HepG2 (cell line): ENCODE measurements around the gene PRKCZ.

Experiments used
- ATAD3A ChIP-seq: sonication (generic); formaldehyde crosslinking; IDR thresholded peaks from 2 replicates; pipeline ENCODE4 v1.4.0; 2020; ENCODE audit warnings: missing genetic modification reagents
- ATF7 ChIP-seq, 2 experiments: fragments of 450-650 bp in 1 of 2; sonication (generic) in 1 of 2; formaldehyde crosslinking in 1 of 2; IDR thresholded peaks; 2 replicates each; pipeline versions ENCODE4 v1.4.0 to v1.6.1; 2016 to 2020; ENCODE audit warnings: antibody characterized with exemption in 1 of 2, mild to moderate bottlenecking in 1 of 2, missing genetic modification reagents in 1 of 2
- FOSL1 ChIP-seq: sonication (generic); formaldehyde crosslinking; IDR thresholded peaks from 2 replicates; pipeline ENCODE4 v1.9.0; 2021; ENCODE audit warnings: missing genetic modification reagents, borderline replicate concordance
- HCFC1 ChIP-seq: fragments of 150-350 bp; IDR thresholded peaks from 2 replicates; pipeline ENCODE4 v1.6.1; 2014; ENCODE audit warnings: low read depth, low read length
- ZFX ChIP-seq: sonication (generic); formaldehyde crosslinking; IDR thresholded peaks from 2 replicates; pipeline ENCODE4 v1.4.0; 2020; ENCODE audit warnings: mild to moderate bottlenecking, low read depth, missing genetic modification reagents, moderate library complexity
- ZNF678 ChIP-seq: sonication (generic); formaldehyde crosslinking; IDR thresholded peaks from 2 replicates; pipeline ENCODE4 v1.4.0; 2020; ENCODE audit warnings: mild to moderate bottlenecking, missing genetic modification reagents
- ZSCAN31 ChIP-seq: sonication (generic); formaldehyde crosslinking; IDR thresholded peaks from 2 replicates; pipeline ENCODE4 v1.5.0; 2020; ENCODE audit warnings: low read depth, mild to moderate bottlenecking, missing genetic modification reagents
- TF ChIP-seq, protein P1 (sequence below): sonication (generic); formaldehyde crosslinking; IDR thresholded peaks from 2 replicates; pipeline ENCODE4 v1.5.0; 2020; ENCODE audit warnings: mild to moderate bottlenecking, missing genetic modification reagents, moderate library complexity

DNA sequence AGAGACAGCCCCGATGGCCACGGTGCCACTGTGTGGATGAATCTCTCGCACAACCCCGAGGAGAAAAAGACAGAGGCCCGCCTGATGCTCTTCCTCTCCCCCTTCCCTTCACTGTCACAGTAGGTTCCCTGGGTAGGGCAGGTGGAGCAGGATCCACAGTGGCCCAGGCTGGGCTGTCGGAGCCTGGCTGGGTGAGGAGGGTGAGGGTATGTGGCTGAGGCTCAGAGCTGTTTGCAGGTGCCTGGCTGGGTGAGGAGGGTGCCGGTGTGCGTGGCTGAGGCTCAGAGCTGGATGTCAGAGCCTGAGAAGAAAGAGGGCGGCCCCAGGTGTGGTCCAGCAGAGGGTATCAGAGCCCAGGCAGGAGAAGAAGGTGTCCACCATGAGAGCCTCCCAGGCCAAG is 49.4 kb upstream of the PRKCZ start:
- TF ChIP-seq FOSL1: no peak
- TF ChIP-seq, protein P1, sequence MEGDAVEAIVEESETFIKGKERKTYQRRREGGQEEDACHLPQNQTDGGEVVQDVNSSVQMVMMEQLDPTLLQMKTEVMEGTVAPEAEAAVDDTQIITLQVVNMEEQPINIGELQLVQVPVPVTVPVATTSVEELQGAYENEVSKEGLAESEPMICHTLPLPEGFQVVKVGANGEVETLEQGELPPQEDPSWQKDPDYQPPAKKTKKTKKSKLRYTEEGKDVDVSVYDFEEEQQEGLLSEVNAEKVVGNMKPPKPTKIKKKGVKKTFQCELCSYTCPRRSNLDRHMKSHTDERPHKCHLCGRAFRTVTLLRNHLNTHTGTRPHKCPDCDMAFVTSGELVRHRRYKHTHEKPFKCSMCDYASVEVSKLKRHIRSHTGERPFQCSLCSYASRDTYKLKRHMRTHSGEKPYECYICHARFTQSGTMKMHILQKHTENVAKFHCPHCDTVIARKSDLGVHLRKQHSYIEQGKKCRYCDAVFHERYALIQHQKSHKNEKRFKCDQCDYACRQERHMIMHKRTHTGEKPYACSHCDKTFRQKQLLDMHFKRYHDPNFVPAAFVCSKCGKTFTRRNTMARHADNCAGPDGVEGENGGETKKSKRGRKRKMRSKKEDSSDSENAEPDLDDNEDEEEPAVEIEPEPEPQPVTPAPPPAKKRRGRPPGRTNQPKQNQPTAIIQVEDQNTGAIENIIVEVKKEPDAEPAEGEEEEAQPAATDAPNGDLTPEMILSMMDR (CRISPR knock-in tag): no peak
- no peak for TF ChIP-seq HCFC1
- no peak for TF ChIP-seq ATF7 (IDR thresholded peaks at IDR 0.05)
- no peak for TF ChIP-seq ATF7 (CRISPR knock-in tag; IDR thresholded peaks at IDR 0.05)
- TF ChIP-seq ZNF678 (CRISPR knock-in tag): no peak
- TF ChIP-seq ZFX (CRISPR knock-in tag): no peak
- TF ChIP-seq ATAD3A: no peak
- no peak for TF ChIP-seq ZSCAN31 (CRISPR knock-in tag)
